PC-9 (cell line): ENCODE measurements around the gene MYO1G. TPM values are rescaled to one million over a fixed set of nuclear protein-coding genes. Genes with fewer than 3 reads are reported as not detected.

Experiments
- BruUV-seq: library from RNA; stranded (reverse); fragments of 400-500 nt; replicated peaks from 2 replicates; lab custom pipeline; 2021; lab: Mats Ljungman, UMichigan
- CTCF ChIA-PET: fragments of 300-600 bp; sonication (Branson Sonifier 250); formaldehyde crosslinking; loops from one replicate; lab custom pipeline; 2022; ENCODE audit warnings: antibody characterized with exemption; lab: Charles Lee
- POLR2A ChIA-PET: fragments of 300-600 bp; sonication (Branson Sonifier 250); formaldehyde crosslinking; loops from one replicate; lab custom pipeline; 2022; ENCODE audit warnings: antibody characterized with exemption; ENCODE audit not compliant: unreplicated experiment; lab: Charles Lee
- DNase-seq, 2 experiments: peaks; one replicate each; pipeline versions ENCODE4 v3.0.0 to v3.0.0-alpha.2; 2015 to 2022; ENCODE audit warnings: mixed read lengths in 1 of 2
- H2AFZ ChIP-seq: fragments of 200-600 bp; sonication (generic); 2 replicates; pipeline ENCODE4 v1.8.1; 2017; ENCODE audit warnings: antibody characterized with exemption
- H3F3A ChIP-seq: fragments of 200-600 bp; sonication (generic); 2 replicates; pipeline ENCODE4 v1.8.1; 2017; ENCODE audit warnings: antibody characterized with exemption, mild to moderate bottlenecking, low read depth; ENCODE audit not compliant: insufficient read depth
- H3K27ac ChIP-seq: fragments of 200-600 bp; sonication (generic); 2 replicates; pipeline ENCODE4 v1.6.1; 2016; ENCODE audit warnings: mixed run types
- H3K27me3 ChIP-seq: fragments of 200-600 bp; sonication (generic); 2 replicates; pipeline ENCODE4 v1.6.1; 2016; ENCODE audit warnings: low read depth, mixed run types; ENCODE audit not compliant: insufficient read depth
- H3K36me3 ChIP-seq: fragments of 200-600 bp; sonication (generic); 2 replicates; pipeline ENCODE4 v1.6.1; 2016; ENCODE audit warnings: low read depth, mixed run types
- H3K4me1 ChIP-seq: fragments of 200-600 bp; sonication (generic); replicated peaks from 2 replicates; pipeline ENCODE4 v1.6.1; 2016; ENCODE audit warnings: mixed run types; ENCODE audit not compliant: insufficient read depth
- H3K4me2 ChIP-seq: fragments of 200-600 bp; sonication (generic); 2 replicates; pipeline ENCODE4 v1.6.1; 2017; ENCODE audit warnings: mixed run types
- H3K4me3 ChIP-seq: fragments of 200-600 bp; sonication (generic); 2 replicates; pipeline ENCODE4 v1.6.1; 2016; ENCODE audit warnings: mixed run types
- H3K79me2 ChIP-seq: fragments of 200-600 bp; sonication (generic); 2 replicates; pipeline ENCODE4 v1.6.1; 2017; ENCODE audit warnings: low read depth, mixed run types
- H3K9me2 ChIP-seq: fragments of 200-600 bp; sonication (generic); 2 replicates; pipeline ENCODE4 v1.8.1; 2017; ENCODE audit warnings: mild to moderate bottlenecking; ENCODE audit not compliant: insufficient read depth
- H3K9me3 ChIP-seq: fragments of 200-600 bp; sonication (generic); 2 replicates; pipeline ENCODE4 v1.8.1; 2016; ENCODE audit warnings: low read depth; ENCODE audit not compliant: insufficient read depth
- H4K20me1 ChIP-seq: fragments of 200-600 bp; sonication (generic); 2 replicates; pipeline ENCODE4 v1.8.1; 2017; ENCODE audit not compliant: insufficient read depth
- CTCF ChIP-seq: fragments of 200-600 bp; sonication (generic); conservative IDR thresholded peaks from 2 replicates; pipeline ENCODE4 v1.6.1; 2017; ENCODE audit warnings: mixed run types, antibody characterized with exemption, mild to moderate bottlenecking, moderate library complexity
- EZH2 ChIP-seq: fragments of 200-600 bp; sonication (generic); IDR thresholded peaks from 2 replicates; pipeline ENCODE4 v1.8.0; 2017; ENCODE audit warnings: antibody characterized with exemption, low read depth
- intact Hi-C: fragments of 100-400 bp; cut with micrococcal nuclease; formaldehyde crosslinking; loops from one replicate; pipeline ENCODE4 v1.10.0; 2022; ENCODE audit not compliant: unreplicated experiment
- total RNA-seq: library from RNA; stranded (reverse); gene quantifications from 2 replicates; pipeline ENCODE4 v1.2.3, GENCODE V29; 2021

MYO1G gene
- total RNA-seq, 1 experiment from 2014 or later = 0.24 TPM

DNA sequence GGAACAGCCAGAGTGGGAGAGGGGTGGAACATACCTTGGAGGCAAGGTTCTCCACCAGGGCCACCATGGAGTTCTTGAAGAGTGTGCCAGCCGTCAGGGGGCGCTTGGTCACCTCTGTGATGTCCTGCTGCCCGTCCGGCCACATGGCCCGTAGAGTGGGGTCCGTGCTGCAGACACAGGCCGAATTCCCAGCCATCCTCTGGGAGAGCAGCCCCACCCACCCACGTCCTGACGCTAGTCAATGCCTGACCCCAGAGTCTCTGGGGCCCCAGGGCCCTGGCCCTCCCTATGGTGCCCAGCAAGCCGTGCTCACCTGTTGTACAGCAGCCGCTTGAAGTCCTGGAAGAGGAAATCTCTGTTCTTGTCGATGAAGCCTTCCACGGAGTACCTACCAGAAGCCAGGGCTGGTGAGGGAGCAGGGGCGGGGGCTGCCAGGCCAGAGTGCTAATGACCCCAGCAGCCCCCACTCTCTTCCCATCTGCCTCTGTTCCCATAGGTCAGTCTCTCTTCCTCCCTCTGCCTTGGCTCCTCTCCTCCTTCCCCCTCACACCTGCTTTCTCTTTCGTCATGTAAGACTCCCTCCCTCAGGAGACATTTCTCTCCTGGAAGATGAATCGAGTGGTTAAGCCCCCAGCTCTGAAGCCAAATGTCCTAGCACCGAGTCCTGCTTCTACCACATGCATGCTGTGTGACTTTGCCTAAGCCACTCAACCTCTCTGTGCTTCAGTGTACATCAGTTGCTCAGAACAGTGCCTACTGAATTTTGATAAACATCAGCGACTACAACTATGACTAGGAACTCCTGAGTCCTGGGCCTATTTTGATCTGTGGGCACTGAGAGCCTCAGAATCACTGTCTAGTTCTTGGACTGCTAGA lies 11.0 kb downstream of the MYO1G start:
- peaks cover 3% of the 10 kb centered on the region; the same call in 1 of the 2 replicates for H3F3A ChIP-seq
- no peaks in the 10 kb centered on the region for H4K20me1 ChIP-seq
- intact Hi-C loops = no loop called here
- no peak for DNase-seq
- BruUV-seq = no TSS peak
- TF ChIP-seq EZH2 (no peak), CTCF (no peak)
- peaks cover 12% of the 10 kb centered on the region for H3K4me1 ChIP-seq
- no peak overlapping the region for H3K4me2 ChIP-seq
- no peak overlapping the region for H3K27ac ChIP-seq
- POLR2A ChIA-PET = interaction anchor here (0.5 to 0.6 kb wide), 3 partner anchors 112 to 391 kb away, joined by 3 to 4 read pairs (median 3); no protein-coding TSS in a partner anchor
- CTCF ChIA-PET = interaction anchor here (1.0 kb wide), 1 partner anchor 168 kb away, joined by 3 read pairs; no protein-coding TSS in a partner anchor
- H3K79me2 ChIP-seq = no peaks in the 10 kb centered on the region
- H3K9me2 ChIP-seq = no peaks in the 10 kb centered on the region
- no peaks in the 10 kb centered on the region for H3K27me3 ChIP-seq
- H2AFZ ChIP-seq = no peak overlapping the region
- H3K9me3 ChIP-seq = no peaks in the 10 kb centered on the region
- H3K4me3 ChIP-seq = no peak overlapping the region
- no peaks in the 10 kb centered on the region for H3K36me3 ChIP-seq

DNA sequence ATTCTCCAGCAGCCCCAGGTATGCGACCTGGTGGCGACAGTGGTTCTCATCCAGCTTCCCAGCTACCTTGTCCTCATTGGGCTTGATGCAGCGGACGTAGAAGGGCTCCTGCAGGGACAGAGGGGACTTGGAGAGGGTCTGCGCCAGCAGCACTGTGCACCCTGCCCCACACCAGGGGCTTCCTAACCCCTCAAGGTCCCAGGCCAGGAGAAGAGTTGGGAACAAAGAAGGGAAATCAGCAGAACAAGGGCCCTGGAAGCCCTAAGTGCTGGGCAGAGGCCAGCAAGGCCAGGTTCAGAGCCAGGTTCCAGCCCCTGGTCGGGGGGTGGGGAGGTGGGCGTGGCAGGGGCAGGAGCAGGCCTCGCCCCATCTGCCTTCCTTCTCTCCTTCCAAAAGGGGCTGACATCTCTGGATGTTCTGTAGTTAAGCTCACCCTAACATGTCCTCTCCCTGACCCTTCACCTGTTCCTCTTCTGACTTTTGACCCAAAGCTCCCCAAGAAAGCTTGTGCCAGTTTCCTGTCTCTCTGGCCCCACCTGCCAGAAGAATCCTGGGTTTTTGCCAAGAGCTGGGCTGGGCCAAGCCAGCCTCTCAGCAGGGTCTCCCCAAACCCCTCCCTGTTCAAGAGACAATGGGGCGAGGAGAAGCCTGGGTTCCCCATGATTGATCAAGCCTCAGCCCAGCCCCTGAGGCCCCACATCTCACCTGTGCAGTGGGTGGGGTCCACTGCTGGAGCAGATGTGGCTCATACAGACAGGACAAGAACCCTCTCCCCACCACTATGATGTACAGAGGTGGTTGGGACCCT lies 11.9 kb downstream of the MYO1G start:
- peaks cover 3% of the 10 kb centered on the region; the same call in 1 of the 2 replicates for H3F3A ChIP-seq
- peak overlapping the region; percentile 43 for H3K4me2 ChIP-seq
- no peaks in the 10 kb centered on the region for H3K36me3 ChIP-seq
- ChIA-PET CTCF (interaction anchor here (1.0 kb wide), 1 partner anchor 169 kb away, joined by 3 read pairs; no protein-coding TSS in a partner anchor), POLR2A (interaction anchor here (0.5 to 0.6 kb wide), 3 partner anchors 111 to 390 kb away, joined by 3 to 4 read pairs (median 3); no protein-coding TSS in a partner anchor)
- no TSS peak for BruUV-seq
- no peak overlapping the region for H2AFZ ChIP-seq
- H4K20me1 ChIP-seq = no peaks in the 10 kb centered on the region
- H3K27me3 ChIP-seq = no peaks in the 10 kb centered on the region
- H3K27ac ChIP-seq = no peak overlapping the region
- H3K79me2 ChIP-seq = no peaks in the 10 kb centered on the region
- H3K4me1 ChIP-seq = peaks cover 12% of the 10 kb centered on the region
- DNase-seq = peak in 1 of 2 experiments; percentile 37
- no peak overlapping the region for H3K4me3 ChIP-seq
- no peaks in the 10 kb centered on the region for H3K9me3 ChIP-seq
- intact Hi-C loops = no loop called here
- H3K9me2 ChIP-seq = no peaks in the 10 kb centered on the region
- TF ChIP-seq EZH2 (no peak), CTCF (no peak)
